ENCODE data around the gene BEGAIN. TPM values are rescaled to one million over a fixed set of nuclear protein-coding genes. Genes with fewer than 3 reads are reported as not detected.
A peak's percentile ranks its signal among the peaks of the same experiment; 100 is the strongest.

The BEGAIN gene
- total and polyA plus RNA-seq, 2 donors from 2014 or later: 0.52 to 1.4 TPM

DNA sequence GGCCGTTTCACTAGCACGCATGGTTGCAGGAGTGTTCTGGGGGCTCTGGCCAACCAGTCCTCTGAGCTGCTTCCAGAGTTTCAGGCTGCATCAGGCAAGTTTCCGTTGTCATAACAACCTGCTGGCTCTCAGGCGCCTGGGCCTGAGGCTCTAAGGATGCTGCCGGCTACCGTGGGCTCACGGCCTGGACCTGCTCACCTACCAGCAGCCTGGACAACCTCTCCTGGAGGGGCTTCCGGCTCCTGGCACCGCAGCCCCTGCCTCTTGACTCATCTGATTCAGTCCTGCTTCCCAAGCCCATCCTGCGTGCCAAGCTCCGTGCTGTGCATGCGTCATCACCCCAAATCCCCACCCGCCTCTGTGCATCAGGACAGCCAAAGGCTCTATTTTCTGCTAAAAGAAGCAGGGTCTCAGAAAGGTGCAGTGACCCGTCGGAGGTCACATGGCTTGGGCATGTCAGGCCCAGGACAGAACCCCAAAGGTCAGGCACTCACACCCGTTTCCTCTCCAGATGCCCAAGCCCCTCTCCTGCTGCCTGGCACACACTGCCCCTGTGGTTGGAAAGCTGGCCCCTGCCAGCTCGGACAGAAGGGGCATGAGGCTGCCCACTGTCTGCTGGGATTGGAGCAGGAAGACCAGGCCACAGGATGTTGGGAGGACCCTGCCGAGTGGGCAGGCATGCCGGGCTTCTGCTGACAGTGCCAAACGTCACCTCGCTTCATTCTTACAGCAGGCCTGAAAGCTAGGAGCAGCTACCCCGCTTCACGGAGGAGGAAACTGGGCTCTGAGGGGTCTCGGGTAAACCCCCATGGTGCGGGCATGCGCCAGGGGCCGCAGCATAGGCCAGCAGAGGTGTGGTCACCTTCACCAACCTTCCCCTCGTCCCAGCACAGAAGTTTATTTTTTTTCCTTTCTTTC lies 5.7 kb downstream of the BEGAIN start:
- intact Hi-C loops (cut with DNase I): no loop called here
- TF ChIP-seq, protein P1, sequence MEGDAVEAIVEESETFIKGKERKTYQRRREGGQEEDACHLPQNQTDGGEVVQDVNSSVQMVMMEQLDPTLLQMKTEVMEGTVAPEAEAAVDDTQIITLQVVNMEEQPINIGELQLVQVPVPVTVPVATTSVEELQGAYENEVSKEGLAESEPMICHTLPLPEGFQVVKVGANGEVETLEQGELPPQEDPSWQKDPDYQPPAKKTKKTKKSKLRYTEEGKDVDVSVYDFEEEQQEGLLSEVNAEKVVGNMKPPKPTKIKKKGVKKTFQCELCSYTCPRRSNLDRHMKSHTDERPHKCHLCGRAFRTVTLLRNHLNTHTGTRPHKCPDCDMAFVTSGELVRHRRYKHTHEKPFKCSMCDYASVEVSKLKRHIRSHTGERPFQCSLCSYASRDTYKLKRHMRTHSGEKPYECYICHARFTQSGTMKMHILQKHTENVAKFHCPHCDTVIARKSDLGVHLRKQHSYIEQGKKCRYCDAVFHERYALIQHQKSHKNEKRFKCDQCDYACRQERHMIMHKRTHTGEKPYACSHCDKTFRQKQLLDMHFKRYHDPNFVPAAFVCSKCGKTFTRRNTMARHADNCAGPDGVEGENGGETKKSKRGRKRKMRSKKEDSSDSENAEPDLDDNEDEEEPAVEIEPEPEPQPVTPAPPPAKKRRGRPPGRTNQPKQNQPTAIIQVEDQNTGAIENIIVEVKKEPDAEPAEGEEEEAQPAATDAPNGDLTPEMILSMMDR (IDR thresholded peaks at IDR 0.05; ENCODE audit: borderline replicate concordance, extremely low read depth, insufficient read depth): no peak

DNA sequence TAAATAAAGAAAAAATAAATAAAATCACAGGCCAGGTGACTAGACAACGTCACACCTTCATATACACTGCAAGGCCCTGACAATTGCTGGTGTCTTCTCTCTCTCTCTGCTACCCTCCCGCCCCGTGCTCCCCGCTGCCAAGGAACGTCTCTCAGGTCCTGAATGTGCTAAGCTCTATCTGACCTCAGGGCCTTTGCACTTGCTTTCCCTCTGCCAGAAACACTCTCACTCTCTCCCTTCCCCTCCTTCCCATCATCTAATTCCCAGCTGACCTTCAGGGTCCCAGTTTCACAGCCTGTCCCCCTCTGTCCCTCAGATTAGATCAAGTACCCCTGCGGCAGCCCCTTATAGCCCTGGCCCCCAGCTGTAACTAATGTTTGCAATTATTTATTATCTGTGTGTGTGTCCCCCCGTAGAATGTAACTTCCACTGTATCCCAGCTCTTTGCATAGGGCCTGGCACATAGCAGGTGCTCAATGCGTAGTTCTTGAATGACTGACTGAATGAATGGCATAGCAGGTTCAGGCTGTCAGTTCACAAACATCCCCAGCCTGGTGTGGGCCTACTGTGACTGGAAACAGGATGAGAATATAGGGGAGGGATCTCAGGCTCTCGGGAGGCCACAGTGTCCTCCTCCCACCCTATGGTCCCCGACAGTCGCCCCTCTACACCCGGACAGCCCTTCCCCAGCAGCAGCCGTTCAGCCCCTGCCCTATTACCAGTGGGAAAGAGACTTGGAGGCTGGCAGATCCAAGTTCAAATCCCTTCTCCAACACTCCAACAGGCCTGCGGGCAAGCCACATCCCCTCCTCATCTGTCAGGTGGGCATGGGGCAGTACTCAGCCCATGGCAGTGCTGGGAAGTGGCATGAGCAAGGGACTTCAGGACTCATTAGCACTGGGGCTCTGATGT lies 6.6 kb downstream of the BEGAIN start:
- Histone ChIP-seq H3K36me3 (ENCODE audit: control insufficient read depth in 2 of 3, insufficient read depth in 3 of 3, low read length in 3 of 3) (no peaks in the 10 kb centered on the region), H3K9me3 (ENCODE audit: control insufficient read depth in 2 of 3, insufficient read depth in 1 of 3, low read length in 3 of 3) (no peaks in the 10 kb centered on the region), H3K4me1 (ENCODE audit: control insufficient read depth in 2 of 3, insufficient read depth in 2 of 3, low read depth in 1 of 3, low read length in 3 of 3) (no peaks in the 10 kb centered on the region), H3K27ac (ENCODE audit: low read depth in 2 of 2, low read length in 2 of 2) (no peak overlapping the region), H3K27me3 (ENCODE audit: control insufficient read depth, insufficient read depth, low read length) (no peaks in the 10 kb centered on the region), H3K9ac (ENCODE audit: low read length in 3 of 3) (no peak overlapping the region), H3K4me3 (ENCODE audit: low read length in 3 of 3) (no peak overlapping the region)
- intact Hi-C loops (cut with DNase I): no loop called here
- TF ChIP-seq, protein P1 (IDR thresholded peaks at IDR 0.05; ENCODE audit: borderline replicate concordance, extremely low read depth, insufficient read depth): no peak
- FAIRE-seq (no peak), DNase-seq (peak in 2 of 5 donors; percentile 26 to 43)

More for the DNA sequence above, 5.7 kb downstream of the BEGAIN start:
- FAIRE-seq: no peak
- Histone ChIP-seq H3K36me3 (ENCODE audit: control insufficient read depth in 2 of 3, insufficient read depth in 3 of 3, low read length in 3 of 3) (no peaks in the 10 kb centered on the region), H3K9ac (ENCODE audit: low read length in 3 of 3) (no peak overlapping the region), H3K27ac (ENCODE audit: low read depth in 2 of 2, low read length in 2 of 2) (no peak overlapping the region), H3K4me1 (ENCODE audit: control insufficient read depth in 2 of 3, insufficient read depth in 2 of 3, low read depth in 1 of 3, low read length in 3 of 3) (peaks cover 0 to 3% (median 0%) of the 10 kb centered on the region in 3 donors), H3K27me3 (ENCODE audit: control insufficient read depth, insufficient read depth, low read length) (no peaks in the 10 kb centered on the region), H3K4me3 (ENCODE audit: low read length in 3 of 3) (no peak overlapping the region), H3K9me3 (ENCODE audit: control insufficient read depth in 2 of 3, insufficient read depth in 1 of 3, low read length in 3 of 3) (no peaks in the 10 kb centered on the region)
- DNase-seq: peak in 2 of 5 donors; percentile 28 to 59

DNA sequence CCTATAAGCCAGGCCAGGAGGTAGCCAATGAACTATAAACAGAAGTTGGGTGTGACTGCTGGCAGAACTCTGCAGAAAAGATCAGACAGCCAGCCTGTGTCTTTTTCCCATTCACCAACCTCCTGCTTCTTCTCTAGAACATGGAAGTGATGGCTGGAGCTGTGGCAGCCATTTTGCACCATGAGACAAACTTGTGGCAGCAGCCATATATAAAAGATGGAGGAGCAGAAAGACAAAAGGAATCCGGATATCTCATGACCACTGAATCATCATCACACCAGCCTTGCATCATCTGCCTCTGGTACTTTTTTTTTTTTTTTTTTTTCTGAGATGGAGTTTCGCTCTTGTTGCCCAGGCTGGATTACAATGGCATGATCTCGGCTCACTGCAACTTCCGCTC lies 8.7 kb downstream of the BEGAIN start:
- TF ChIP-seq, protein P1 (IDR thresholded peaks at IDR 0.05; ENCODE audit: borderline replicate concordance, extremely low read depth, insufficient read depth): no peak
- no peaks in the 10 kb centered on the region for H3K27me3 ChIP-seq (ENCODE audit: control insufficient read depth, insufficient read depth, low read length)
- H3K9me3 ChIP-seq (ENCODE audit: control insufficient read depth in 2 of 3, insufficient read depth in 1 of 3, low read length in 3 of 3): no peaks in the 10 kb centered on the region
- intact Hi-C loops (cut with DNase I): no loop called here
- H3K4me3 ChIP-seq (ENCODE audit: low read length in 3 of 3): no peak overlapping the region
- H3K4me1 ChIP-seq (ENCODE audit: control insufficient read depth in 2 of 3, insufficient read depth in 2 of 3, low read depth in 1 of 3, low read length in 3 of 3): no peaks in the 10 kb centered on the region
- no peak for DNase-seq
- no peak overlapping the region for H3K27ac ChIP-seq (ENCODE audit: low read depth in 2 of 2, low read length in 2 of 2)
- no peaks in the 10 kb centered on the region for H3K36me3 ChIP-seq (ENCODE audit: control insufficient read depth in 2 of 3, insufficient read depth in 3 of 3, low read length in 3 of 3)
- no peak for FAIRE-seq
- no peak overlapping the region for H3K9ac ChIP-seq (ENCODE audit: low read length in 3 of 3)

Data from kidney (tissue), 14 donors.